Activated naive CD8-positive, alpha-beta T cell treated with anti-CD3 and anti-CD28 coated beads, Interleukin-2, amount 50 U/mL, for 16 hours (primary cell): Measurements from ENCODE around the gene STOML1.

Experiments used
- DNase-seq: peaks from one replicate; pipeline ENCODE4 v3.0.0-alpha.2; 2020; ENCODE audit warnings: low read depth, low spot score

The STOML1 gene

DNA sequence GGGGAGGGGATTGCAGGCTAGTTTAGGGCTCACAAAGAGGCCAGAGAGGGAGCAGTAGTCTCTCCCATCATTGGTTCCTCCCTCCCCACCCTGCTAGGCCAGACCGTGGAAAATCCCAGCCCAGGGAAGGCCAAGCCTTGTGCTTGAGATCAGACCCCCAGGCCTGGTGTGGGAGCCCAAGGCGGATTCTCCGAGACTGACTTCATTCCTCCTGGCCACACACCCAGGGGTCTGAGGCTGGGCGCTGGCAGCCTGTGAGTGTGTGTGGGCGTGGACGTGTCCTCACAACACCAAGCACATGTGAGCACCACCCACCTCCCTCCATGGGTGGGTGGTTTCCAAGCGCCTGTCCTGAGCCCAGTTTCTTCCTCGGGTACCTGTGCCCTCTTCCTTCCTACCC, 61.7 kb downstream of the STOML1 start:
- DNase-seq, result no peak

DNA sequence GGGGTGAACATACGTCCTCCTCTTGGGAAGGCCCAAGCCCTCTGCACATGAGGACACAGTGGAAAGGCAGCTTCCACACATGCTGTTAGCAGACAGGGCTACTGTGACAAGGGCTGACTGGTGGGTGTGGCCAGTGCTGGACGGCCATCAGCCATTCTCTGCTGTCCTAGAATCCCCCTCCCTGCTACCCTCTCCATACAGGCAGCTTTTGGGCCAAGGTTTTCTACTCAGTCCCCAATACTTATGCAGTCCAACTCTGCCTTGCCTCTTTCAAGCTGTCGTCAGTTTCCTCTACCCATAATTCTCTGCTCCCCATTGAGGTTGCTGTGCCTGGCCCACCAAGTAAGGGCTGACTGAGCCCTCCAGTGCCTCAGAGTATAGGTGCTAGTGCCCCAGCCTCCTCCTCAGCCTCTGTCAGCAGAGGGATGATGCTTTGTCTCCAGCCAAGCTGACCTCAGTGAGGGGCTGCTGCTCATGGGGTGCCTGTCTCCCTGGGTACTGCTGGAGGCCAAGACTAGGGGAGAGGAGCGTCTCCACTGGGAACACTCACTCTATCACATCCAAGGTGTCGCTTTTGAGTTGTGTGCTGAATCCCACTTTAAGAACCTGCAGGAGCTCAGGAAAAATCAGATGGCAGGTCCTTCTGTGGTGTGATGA, 63.0 kb downstream of the STOML1 start:
- DNase-seq, result no peak
